ENCODE results near the gene TOPBP1. TPM values are rescaled to one million over a fixed set of nuclear protein-coding genes. Genes with fewer than 3 reads are reported as not detected.

TOPBP1 gene
- total and polyA plus RNA-seq, 2 experiments from 2014 or later, result 15.8 to 42.2 TPM

DNA sequence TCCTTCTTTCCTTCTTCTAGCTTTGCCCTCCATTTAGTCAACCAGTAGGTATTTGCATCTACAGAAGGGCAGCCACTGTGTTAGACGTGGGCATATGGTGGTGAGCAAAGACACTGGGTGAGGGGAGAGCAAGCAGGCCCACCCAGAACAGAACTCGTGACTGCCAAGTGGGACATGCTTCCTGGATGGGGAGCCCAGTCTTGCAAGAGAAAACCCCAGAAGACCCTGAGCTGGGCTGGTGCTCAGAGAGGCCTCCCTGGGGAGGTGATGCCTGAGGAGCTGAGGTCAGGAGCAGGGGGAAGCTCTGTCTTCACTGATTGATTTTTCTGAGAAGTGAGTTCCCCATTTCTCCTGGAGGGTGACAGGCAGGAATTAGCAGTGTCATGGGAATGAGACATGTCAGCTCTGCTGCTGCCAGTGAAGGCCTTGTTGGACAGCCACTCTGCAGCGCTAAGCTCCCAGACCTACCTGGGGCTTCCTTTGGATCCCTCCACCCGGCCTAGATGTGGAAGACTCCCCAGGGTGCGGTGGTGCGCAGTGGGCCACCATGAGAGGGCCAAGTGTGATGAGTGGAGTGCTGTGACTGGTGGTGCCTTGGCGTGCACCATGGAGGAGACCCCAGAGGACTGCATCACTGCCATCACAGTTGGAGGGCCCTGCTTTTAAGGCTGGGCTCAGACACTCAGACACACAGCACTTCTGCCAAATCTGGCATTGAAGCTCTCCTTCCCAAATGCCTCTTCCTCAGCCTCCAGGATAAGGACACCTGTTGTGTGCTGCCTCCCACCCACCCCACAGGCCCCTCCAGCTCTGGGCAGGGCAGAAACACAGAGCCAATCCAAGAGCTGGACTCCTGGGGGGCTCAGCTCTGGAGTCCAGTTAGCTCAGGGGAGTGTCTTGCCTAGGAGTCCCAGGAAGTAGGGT lies 40.0 kb upstream of the TOPBP1 start:
- Mint-ChIP-seq H3K4me3 (no peak overlapping the region), H3K9me3 (peaks cover 10% of the 10 kb centered on the region; the same call in 2 of the 3 replicates), H3K27me3 (ENCODE audit: insufficient read depth, low read depth, poor library complexity) (no peaks in the 10 kb centered on the region), H3K4me1 (no peaks in the 10 kb centered on the region), H3K27ac (no peak overlapping the region), H3K36me3 (ENCODE audit: low read depth) (no peaks in the 10 kb centered on the region)
- Histone ChIP-seq H2AFZ (no peak overlapping the region), H3K9me2 (ENCODE audit: insufficient read depth) (no peaks in the 10 kb centered on the region; the same call in 1 of the 2 replicates), H3F3A (replicated peaks; ENCODE audit: low read depth) (no peaks in the 10 kb centered on the region), H3K4me1 (ENCODE audit: insufficient read depth) (no peaks in the 10 kb centered on the region), H3K4me2 (no peak overlapping the region), H3K4me3 (no peak overlapping the region), H3K27ac (ENCODE audit: low read depth) (no peak overlapping the region), H4K20me1 (replicated peaks; ENCODE audit: insufficient read depth) (no peaks in the 10 kb centered on the region), H3K36me3 (ENCODE audit: insufficient read depth) (no peaks in the 10 kb centered on the region), H3K27me3 (ENCODE audit: insufficient read depth) (no peaks in the 10 kb centered on the region), H3K79me2 (replicated peaks; ENCODE audit: insufficient read depth) (no peaks in the 10 kb centered on the region)
- ATAC-seq, result no peak
- TF ChIP-seq, protein P1, sequence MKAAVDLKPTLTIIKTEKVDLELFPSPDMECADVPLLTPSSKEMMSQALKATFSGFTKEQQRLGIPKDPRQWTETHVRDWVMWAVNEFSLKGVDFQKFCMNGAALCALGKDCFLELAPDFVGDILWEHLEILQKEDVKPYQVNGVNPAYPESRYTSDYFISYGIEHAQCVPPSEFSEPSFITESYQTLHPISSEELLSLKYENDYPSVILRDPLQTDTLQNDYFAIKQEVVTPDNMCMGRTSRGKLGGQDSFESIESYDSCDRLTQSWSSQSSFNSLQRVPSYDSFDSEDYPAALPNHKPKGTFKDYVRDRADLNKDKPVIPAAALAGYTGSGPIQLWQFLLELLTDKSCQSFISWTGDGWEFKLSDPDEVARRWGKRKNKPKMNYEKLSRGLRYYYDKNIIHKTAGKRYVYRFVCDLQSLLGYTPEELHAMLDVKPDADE (IDR thresholded peaks at IDR 0.05), result no peak
- TF ChIP-seq, protein P2, sequence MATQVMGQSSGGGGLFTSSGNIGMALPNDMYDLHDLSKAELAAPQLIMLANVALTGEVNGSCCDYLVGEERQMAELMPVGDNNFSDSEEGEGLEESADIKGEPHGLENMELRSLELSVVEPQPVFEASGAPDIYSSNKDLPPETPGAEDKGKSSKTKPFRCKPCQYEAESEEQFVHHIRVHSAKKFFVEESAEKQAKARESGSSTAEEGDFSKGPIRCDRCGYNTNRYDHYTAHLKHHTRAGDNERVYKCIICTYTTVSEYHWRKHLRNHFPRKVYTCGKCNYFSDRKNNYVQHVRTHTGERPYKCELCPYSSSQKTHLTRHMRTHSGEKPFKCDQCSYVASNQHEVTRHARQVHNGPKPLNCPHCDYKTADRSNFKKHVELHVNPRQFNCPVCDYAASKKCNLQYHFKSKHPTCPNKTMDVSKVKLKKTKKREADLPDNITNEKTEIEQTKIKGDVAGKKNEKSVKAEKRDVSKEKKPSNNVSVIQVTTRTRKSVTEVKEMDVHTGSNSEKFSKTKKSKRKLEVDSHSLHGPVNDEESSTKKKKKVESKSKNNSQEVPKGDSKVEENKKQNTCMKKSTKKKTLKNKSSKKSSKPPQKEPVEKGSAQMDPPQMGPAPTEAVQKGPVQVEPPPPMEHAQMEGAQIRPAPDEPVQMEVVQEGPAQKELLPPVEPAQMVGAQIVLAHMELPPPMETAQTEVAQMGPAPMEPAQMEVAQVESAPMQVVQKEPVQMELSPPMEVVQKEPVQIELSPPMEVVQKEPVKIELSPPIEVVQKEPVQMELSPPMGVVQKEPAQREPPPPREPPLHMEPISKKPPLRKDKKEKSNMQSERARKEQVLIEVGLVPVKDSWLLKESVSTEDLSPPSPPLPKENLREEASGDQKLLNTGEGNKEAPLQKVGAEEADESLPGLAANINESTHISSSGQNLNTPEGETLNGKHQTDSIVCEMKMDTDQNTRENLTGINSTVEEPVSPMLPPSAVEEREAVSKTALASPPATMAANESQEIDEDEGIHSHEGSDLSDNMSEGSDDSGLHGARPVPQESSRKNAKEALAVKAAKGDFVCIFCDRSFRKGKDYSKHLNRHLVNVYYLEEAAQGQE (IDR thresholded peaks at IDR 0.05; ENCODE audit: unreplicated experiment), result no peak
- TF ChIP-seq, protein P3, sequence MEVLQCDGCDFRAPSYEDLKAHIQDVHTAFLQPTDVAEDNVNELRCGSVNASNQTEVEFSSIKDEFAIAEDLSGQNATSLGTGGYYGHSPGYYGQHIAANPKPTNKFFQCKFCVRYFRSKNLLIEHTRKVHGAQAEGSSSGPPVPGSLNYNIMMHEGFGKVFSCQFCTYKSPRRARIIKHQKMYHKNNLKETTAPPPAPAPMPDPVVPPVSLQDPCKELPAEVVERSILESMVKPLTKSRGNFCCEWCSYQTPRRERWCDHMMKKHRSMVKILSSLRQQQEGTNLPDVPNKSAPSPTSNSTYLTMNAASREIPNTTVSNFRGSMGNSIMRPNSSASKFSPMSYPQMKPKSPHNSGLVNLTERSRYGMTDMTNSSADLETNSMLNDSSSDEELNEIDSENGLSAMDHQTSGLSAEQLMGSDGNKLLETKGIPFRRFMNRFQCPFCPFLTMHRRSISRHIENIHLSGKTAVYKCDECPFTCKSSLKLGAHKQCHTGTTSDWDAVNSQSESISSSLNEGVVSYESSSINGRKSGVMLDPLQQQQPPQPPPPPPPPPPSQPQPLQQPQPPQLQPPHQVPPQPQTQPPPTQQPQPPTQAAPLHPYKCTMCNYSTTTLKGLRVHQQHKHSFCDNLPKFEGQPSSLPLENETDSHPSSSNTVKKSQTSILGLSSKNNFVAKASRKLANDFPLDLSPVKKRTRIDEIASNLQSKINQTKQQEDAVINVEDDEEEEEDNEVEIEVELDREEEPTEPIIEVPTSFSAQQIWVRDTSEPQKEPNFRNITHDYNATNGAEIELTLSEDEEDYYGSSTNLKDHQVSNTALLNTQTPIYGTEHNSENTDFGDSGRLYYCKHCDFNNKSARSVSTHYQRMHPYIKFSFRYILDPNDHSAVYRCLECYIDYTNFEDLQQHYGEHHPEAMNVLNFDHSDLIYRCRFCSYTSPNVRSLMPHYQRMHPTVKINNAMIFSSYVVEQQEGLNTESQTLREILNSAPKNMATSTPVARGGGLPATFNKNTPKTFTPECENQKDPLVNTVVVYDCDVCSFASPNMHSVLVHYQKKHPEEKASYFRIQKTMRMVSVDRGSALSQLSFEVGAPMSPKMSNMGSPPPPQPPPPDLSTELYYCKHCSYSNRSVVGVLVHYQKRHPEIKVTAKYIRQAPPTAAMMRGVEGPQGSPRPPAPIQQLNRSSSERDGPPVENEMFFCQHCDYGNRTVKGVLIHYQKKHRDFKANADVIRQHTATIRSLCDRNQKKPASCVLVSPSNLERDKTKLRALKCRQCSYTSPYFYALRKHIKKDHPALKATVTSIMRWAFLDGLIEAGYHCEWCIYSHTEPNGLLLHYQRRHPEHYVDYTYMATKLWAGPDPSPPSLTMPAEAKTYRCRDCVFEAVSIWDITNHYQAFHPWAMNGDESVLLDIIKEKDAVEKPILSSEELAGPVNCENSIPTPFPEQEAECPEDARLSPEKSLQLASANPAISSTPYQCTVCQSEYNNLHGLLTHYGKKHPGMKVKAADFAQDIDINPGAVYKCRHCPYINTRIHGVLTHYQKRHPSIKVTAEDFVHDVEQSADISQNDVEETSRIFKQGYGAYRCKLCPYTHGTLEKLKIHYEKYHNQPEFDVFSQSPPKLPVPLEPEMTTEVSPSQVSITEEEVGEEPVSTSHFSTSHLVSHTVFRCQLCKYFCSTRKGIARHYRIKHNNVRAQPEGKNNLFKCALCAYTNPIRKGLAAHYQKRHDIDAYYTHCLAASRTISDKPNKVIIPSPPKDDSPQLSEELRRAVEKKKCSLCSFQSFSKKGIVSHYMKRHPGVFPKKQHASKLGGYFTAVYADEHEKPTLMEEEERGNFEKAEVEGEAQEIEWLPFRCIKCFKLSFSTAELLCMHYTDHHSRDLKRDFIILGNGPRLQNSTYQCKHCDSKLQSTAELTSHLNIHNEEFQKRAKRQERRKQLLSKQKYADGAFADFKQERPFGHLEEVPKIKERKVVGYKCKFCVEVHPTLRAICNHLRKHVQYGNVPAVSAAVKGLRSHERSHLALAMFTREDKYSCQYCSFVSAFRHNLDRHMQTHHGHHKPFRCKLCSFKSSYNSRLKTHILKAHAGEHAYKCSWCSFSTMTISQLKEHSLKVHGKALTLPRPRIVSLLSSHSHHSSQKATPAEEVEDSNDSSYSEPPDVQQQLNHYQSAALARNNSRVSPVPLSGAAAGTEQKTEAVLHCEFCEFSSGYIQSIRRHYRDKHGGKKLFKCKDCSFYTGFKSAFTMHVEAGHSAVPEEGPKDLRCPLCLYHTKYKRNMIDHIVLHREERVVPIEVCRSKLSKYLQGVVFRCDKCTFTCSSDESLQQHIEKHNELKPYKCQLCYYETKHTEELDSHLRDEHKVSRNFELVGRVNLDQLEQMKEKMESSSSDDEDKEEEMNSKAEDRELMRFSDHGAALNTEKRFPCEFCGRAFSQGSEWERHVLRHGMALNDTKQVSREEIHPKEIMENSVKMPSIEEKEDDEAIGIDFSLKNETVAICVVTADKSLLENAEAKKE (CRISPR knock-in tag; IDR thresholded peaks at IDR 0.05), result no peak
- no peak for TF ChIP-seq EZH2phosphoT487 (IDR thresholded peaks at IDR 0.05; ENCODE audit: unreplicated experiment)
- TF ChIP-seq, protein P4, sequence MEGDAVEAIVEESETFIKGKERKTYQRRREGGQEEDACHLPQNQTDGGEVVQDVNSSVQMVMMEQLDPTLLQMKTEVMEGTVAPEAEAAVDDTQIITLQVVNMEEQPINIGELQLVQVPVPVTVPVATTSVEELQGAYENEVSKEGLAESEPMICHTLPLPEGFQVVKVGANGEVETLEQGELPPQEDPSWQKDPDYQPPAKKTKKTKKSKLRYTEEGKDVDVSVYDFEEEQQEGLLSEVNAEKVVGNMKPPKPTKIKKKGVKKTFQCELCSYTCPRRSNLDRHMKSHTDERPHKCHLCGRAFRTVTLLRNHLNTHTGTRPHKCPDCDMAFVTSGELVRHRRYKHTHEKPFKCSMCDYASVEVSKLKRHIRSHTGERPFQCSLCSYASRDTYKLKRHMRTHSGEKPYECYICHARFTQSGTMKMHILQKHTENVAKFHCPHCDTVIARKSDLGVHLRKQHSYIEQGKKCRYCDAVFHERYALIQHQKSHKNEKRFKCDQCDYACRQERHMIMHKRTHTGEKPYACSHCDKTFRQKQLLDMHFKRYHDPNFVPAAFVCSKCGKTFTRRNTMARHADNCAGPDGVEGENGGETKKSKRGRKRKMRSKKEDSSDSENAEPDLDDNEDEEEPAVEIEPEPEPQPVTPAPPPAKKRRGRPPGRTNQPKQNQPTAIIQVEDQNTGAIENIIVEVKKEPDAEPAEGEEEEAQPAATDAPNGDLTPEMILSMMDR (conservative IDR thresholded peaks at IDR 0.05; ENCODE audit: low read depth in 2 of 2), result no peak
- no peak for TF ChIP-seq POLR2AphosphoS5 (IDR thresholded peaks at IDR 0.05; ENCODE audit: low read depth)
- no peak for TF ChIP-seq ZNF114 (CRISPR knock-in tag; IDR thresholded peaks at IDR 0.05)
- TF ChIP-seq JUNB (IDR thresholded peaks at IDR 0.05; ENCODE audit: unreplicated experiment), result no peak
- no peak for TF ChIP-seq ZNF331 (CRISPR knock-in tag; IDR thresholded peaks at IDR 0.05; ENCODE audit: low read depth)
- TF ChIP-seq NANOG (IDR thresholded peaks at IDR 0.05; ENCODE audit: borderline replicate concordance), result no peak
- no peak for DNase-seq (ENCODE audit: low spot score)
